Amniotic epithelial cell (primary cell): ENCODE data around the gene KRTAP12-2.

ENCODE experiments used
- DNase-seq: peaks from one replicate; pipeline ENCODE4 v3.0.0-alpha.2; 2010; ENCODE audit warnings: low read depth

KRTAP12-2 gene, protein sequence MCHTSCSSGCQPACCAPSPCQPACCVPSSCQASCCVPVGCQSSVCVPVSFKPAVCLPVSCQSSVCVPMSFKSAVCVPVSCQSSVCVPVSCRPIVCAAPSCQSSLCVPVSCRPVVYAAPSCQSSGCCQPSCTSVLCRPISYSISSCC

DNA sequence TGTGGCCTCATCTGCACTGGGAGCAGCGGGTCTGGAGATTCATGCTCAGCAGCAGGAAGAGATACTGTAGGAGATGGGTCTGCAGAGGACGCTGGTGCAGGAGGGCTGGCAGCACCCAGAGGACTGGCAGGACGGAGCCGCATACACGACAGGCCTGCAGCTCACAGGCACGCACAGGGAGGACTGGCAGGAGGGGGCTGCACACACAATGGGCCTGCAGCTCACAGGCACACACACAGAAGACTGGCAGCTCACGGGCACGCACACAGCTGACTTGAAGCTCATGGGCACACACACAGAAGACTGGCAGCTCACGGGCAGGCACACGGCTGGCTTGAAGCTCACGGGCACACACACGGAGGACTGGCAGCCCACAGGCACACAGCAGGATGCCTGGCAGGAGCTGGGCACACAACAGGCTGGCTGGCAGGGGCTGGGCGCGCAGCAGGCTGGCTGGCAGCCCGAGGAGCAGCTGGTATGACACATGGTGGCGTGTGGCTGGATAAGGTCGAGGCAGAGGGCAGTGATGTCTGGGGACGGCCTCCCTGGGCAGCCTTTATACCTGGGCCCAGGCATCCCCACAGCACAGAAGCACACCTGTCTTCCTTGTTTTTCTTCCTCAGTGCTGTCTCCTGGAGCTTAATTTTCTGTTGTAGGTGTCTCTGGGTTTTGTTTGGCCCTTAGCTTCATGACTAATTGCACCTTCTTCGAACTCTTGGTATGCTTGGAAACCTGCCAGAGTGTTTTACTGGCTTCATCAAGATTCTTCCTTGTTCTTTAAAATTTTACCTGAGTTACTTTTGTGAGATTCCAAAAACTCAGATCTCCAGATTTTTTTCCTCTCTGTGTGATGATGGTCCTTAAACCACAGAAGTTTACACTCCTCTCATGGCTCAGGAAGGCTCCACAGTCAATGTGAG, at the start of gene KRTAP12-2:
Gene KRTAP12-2, minus strand, starts transcription at position 527 of the 920 bp plus-strand sequence. Its CDS starts 41 bp downstream, at position 486.
- DNase-seq: no peak

DNA sequence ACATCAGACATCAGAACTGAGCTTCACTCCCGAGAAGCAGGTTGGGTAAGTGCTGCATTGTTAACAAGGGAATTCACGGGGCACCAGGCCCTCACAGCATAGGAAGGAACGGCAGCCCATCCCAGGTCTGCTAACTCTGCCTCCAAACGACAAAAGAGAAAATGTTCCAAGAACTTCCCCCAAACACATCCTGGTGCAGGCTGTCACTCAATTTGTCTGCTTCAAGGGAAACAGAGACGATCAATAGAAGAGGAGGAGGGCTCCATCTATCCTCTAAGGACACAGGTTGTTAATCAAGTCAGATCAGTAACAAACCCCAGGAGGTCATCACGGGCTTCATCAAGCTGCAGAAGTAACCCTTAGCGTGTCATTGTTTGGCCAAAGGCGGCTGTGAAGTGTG, 48.2 kb upstream of the KRTAP12-2 start:
- DNase-seq: no peak

DNA sequence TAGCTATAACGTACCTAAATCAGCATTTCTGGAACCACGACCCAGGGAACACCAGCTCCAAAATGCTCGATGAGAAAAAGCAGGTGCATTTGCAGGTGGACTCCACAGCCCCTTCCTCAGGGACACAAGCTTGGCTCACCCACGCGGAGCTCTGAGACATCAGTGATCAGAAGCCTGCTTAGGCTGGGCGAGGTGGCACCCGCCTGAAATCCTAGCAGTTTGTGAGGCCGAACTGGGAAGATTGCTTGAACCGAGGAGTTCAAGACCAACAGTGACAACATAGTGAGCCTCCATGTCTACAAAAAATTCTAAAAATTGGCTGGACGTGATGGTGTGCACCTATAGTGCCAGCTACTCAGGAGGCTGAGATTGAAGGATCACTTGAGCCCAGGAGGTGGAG, 47.1 kb upstream of the KRTAP12-2 start:
- DNase-seq: no peak

DNA sequence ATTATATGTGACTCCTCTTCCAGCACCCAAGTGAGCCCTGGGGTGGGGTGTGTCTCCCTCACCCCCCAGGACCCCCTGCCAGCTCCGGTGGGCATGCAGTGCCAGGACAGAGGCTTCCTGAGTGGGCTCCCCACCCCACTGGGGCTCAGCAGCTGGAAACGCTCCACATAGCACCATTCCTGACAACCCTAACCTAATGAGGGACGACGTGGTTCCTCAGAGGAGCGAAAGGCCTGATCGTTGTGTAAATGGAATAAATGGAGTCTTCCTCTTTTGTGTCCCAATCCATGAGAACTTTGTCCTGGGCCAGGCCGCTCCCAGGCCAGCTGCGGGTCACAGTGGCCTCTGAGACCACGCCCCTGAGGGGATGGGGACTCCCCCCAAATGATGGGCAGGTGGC, 46.4 kb upstream of the KRTAP12-2 start:
- DNase-seq: no peak

DNA sequence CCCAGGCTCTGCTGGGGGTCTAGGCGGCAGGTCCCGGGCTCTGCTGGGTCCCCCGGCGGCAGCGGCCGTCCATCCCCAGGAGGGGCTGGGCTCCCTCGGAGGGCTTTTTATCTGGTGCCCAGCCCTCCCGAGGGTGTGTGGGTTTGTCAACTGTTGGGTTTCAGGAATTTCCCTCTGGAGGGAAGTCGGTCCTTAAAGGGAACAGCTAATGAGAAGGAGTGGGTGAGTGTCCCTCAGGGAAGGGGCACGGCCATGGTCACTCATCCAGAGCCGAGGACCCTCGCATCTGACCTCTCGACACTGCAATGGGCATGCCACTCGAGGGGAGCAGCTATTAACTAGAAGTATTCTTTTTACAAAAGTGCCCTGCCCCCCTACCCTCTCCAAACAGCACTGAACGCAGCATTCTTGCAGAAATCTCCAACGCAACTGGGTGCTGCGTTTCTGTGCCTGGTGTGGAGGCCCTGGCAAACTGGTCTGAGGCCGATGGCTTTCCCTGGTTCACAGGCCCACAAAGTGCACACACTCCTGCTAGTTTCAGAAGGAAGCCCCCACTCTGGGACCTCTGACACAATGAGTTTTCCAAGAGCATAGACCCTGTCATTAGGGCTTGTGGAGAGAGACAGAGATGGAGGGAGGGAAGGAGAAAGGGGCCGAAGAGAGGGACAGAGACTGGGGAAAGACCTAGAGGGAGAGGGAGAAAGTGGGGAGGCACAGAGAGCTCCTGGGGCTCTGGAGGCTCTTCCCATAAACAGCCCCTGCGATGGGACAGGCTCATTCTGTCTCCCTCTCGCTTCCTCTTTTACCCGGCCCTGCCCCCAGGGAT, 45.7 kb upstream of the KRTAP12-2 start:
- DNase-seq: no peak

DNA sequence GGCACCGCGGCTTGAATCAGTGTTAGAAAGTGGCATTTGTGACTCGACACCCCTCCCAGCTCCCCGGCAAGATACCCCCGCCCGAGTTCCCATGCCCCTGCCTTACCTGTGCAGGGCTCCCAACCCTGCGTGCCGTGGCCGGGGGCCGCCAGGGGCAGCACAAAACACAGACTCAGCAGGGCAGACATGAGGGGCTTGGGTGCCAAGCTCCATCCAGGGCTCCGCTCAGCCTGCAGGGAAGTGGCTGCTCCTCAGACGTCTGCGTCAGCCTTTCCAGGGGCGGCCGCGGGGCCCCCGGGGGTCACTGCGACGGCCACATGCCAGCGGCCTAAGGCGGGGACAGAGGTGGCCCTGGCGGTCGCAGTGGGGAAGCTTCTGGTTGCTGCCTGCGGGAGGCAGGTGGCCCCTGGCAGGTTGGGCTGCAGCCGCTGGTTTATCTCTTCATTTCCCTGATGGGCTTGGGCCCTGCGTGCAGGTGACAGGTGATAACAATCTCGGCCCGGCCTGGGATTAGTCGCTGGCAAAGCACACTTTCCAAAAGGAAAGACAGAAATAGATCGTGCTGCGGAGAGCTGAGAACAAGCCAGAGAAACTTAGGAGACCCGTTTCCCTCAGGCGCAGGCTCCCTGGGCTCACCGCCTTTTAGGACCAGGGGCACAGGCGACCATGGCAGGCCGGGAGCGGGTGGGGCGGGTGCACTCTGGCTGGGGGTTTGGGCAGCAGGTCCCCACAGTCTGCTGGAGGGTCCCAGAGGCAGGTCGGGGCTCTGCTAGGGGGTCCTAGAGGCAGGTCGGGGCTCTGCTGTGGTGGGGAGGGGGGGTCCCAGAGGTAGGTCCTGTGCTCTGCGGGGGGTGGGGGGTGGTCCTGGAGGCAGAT, 44.8 kb upstream of the KRTAP12-2 start, which contains the start of gene TSPEAR:
Gene TSPEAR, minus strand, starts transcription at position 246 of the 876 bp plus-strand sequence. Its CDS starts 58 bp downstream, at position 188.
- no peak for DNase-seq

DNA sequence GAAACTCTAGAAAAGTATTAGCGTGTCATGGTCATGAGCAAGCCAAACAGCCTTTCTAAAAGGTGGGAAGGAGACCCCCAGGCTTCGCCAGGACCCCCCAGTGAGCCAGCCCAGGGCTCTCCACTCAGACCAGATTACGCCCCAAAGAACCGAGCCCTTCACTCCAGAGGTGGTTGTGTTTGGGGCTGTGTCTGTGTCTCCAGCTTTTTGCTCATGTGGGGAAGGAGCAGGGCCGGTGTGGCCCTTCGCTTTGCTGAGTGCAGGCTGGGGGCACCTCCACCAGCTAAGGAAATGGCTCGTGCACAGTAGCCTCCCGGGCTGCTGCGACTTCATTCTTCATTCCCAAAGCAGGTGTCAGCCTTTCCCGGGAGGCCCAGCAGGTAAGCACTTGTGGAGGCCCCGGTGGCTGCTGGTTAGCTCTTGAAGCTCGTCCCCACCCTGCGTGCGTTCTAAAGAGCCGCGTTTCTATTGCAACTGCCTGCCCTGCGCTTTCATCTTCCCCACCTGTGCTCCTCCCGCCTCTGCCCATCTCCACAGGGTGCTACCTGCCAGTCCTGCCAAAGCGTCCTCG, 44.1 kb upstream of the KRTAP12-2 start:
- DNase-seq: no peak

DNA sequence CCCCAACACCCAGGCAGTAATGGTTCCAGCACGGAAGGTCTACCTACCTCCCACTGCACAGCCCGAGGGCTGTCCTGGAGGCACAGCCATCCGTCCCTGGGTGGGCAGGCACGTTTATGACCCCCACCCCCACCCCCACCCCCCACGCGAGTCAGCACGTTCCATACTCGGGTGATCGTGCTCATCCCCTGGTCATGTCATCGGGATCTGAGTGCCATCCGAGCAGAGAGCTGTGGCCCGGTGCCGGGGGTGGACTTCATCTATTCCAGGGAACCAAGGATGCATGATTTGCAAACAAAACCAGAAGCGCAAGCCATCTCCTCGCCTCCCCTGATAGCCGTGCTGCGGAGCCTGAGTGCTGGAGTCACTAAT, 43.6 kb upstream of the KRTAP12-2 start:
- DNase-seq: no peak

DNA sequence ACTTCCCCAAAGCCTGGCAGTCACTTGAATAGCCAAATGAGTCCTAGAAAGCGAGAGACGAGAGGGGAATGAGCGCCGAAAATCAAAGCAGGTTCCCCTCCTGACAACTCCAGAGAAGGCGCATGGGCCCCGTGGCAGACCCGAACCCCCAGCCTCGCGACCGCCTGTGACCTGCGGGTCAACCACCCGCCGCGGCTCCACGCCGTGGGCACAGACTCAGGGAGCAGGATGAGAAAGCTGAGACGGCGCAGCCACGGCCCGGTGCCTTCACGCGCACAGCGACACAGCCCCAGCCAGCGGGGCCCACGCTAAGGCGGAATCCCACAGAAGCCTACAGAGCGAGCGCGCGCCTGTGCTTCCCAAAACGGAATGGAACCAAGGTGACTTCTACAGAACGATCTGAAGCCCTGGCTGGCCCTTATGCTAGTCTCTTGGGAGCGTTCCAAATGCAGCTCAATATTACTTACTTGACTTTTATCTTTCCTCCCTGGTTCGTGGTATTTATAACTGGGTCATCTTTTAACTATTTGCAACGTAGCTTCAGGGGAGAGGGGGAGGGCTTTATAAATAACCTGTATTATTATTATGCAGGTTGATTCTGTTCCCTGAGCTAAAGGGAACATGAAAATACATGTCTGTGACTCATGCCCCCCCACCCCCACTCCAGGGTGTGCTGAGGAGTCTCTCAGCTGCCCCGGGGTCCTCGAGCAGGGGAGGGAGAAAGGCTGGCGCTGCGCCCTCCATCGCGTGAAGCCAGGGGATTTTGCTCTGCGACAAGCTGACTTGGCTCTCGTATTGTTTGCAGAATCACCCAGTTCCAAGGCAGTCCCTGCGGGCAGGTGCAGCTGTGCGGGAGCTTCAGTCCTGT, 42.9 kb upstream of the KRTAP12-2 start:
- DNase-seq: no peak

DNA sequence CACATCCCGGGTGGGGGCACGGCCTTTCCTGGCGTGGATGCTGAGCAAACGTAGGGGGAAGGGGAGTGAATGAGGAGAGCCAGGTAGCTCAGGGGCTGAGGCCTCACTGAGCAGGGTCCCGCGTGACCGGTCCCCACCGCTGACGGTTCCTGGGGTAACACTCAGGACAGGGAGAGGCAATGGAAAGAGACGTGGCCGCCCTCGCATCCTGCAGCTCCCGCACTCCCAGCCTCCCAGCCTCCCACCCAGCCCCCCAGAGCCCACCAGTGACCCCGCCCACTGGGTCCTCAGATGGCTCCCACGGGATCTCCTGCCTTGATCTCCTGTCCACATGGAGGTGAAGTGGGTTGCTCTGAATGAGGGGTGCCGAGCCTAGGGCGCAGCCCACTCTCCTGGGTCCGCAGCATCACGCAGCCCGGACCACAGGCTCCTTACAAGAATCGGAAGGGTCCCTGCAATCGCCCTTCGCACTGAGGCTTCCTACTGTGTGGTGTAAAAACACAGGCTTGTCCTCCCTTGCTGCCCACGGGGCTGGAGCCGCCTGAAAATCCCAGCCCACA, 42.2 kb upstream of the KRTAP12-2 start:
- no peak for DNase-seq

DNA sequence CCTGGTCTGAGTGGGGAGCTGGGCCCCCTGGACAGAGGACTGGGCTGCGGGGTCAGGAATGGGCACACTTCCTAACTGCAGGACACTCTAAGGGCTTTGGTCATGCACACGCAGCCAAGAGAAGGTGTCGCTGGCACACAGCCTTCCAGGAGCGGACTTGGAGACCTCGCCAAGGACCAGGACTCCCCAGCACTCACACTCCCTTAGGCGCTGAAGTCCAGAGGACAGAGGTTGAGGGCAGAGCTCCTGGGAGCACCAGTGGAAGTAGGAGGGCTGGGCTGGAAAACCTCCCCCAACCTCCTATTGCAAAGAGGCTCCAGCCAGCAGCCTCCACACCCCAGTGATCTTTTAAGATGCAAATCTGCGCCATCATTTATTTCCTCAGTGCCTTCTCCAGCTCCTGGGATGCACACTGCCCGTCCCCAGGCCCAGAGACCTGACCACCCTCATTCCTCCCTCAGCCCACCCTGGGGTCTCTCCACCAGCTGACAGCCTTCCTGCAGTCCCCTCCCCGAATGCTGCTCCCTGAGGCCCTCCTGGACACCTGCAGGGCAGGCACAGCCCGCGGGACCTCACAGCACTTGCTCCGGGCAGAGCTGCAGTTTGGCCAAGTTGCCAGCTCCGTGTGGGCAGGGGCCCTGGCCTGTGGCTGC, 41.6 kb upstream of the KRTAP12-2 start:
- no peak for DNase-seq

DNA sequence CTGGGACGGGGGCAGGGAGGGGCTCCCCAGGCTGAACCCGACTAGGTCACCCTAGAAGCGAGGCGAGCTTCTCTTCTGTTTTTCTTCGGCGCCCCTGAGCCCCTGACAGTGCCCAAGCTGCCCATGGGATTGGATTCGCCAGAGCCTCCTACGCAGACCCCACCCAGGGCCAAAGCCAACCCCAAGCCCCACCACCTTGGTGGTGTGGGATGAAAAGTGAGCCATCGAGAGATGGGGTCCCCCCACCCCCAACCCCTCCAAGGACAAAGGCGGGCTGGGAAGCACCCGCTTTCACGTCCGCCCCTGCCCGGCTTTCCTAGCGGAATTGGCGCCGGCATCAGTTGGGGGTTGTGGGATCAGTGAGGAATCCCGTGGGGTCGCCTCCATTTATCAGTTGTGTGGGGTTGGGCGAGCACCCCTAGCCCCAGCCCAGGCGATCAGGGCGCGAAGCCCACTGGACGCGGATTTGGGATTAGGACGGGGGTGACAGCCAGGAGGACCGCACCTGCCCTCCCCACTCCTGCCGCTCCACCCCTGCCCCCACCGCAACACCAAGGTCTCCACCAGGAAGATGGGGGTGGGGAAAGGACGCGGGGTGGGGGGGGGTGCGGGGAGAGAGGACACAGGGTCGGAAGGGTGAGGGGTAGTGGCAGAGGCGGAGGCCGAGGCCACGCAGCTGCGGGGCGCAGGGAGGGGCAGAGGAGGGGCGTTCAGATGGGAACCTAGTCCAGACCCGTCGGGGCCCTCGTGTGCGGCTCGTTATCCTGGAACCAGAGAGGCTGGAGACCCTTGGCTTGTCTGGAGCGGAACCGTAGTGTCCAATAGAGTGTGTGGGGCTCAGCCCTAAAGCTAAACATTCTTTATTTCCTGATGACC, 40.2 kb upstream of the KRTAP12-2 start:
- no peak for DNase-seq

DNA sequence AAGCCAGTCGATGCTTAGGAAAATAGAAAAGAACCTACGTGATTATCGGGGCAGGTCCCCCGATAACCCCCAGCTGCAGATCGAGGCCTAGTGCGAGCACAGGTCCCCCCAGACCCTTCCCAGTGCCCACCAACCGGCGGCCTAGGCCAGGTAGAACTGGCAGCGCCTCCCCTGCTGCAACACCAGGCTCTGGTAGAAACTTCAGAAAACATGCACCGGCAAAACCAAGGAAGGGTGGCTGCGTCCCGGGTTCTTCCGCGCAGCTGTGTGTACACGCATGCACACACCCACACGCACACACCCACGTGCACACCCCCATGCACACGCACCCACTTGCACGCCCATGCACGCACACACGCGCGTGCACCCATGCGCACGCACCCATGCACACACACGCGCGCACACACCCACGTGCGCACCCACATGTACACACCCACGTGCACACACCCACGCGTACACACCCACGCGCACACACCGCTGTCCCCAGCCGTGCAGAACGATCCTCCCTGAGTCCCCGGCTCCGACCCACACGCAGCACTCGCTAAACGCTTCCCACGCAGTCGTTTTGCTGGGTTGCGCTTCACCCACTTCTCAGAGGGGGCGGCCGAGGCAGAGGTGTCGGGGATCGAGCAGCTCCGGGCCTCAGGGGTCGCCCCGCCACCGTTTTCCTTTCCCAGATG, 39.4 kb upstream of the KRTAP12-2 start:
- no peak for DNase-seq

DNA sequence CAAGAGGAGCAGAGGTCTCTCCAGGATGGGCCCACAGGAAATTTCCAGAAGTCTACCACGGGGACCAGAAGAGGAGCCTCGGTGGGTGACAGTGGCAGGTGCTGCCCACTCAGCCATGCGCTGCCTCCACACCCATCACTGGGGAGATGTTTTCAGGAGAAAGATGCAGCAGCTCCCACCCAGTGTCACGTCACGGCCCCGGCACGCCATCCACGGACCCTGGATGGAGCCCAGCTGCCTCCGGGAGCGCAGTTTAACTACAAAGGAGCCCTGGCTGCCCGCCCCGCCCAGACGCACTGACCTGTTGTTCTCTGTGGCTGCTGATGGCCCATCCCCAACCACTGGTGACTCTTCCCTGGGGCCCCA, 37.9 kb upstream of the KRTAP12-2 start:
- no peak for DNase-seq

DNA sequence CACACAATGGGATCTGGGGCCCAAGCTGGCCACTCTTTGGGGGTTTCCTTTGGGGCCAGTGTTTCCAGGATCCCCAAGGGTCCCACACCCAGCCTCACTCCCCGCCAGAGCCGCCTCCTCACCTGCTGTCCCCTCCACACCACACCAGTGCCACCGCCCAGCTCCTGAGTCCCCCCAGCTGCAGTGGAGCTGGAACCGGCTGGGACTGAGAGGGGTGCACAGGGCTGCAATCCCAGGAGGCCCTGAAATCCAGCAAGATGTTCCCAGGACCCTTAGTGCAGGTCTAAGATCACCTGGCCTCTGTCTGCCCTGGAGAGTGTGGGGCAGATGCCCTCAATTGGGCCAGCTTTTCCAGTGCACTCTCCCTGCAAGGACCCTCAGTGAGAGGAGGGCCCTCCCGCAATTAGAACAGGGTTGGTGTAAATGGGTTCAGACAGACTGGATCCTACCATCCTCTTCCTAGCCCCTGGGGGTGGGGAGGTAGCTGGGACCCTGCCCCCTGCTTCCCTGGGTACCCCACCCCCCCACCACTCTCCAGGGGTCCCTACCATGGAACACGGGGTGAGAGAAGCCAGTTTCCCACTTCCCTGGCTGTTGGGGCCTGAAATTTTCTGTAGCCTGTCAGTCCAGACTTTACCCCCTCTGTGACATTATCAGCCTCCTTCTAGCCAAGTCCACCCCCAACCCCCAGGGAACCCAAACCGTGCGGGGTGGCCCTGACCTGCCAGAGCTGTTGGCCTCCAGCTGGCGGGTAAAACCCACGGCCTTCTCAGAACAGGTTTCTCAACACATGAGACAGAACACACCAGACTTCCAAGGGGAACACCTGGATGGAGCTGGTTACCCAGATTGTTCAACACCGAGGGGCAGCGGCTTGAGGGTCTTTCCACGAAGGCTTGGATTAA, 37.3 kb upstream of the KRTAP12-2 start:
- DNase-seq: no peak

DNA sequence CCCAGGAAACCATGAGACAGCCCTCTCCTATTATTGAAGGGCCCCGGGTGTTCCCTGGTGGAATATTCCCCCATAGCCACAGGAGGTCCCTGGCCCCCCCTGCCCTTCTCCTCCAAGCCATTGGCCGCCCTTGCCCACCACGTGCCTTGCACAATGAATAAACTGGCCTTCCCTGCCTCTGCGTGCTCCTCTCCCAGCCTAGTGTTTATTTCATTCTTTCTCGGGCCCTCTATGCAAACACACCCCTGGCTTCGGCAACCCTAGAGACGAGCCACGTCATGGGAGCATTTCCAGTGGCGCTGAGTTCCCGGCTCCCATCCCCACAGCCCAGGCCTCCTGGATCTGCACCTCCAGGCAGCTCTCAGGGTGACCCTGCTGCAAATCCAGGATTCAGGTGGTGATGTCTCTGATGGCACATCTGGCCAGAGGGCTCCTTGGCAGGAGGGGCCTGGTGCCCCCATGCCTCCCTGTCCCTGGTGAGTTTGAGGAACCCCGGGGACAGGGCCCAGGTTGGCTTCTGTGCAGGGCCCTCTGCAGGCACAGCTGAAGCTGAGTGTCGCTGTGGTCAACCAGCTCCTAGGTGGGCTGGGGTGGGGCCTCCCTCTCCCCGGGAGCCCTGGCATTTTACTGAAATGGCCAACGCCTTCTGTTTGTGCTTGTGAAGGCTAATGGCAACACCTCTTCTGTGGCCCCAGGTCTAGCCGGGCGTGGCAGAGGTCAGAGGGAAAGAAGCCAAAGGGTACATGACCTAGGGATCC, 36.4 kb upstream of the KRTAP12-2 start:
- no peak for DNase-seq
